ENCODE measurements around the gene EDRF1.

The EDRF1 gene

GRCh38 chr10:125762692-125763648, 43.5 kb downstream of the EDRF1 start:
- no peak for DNase-seq

DNA sequence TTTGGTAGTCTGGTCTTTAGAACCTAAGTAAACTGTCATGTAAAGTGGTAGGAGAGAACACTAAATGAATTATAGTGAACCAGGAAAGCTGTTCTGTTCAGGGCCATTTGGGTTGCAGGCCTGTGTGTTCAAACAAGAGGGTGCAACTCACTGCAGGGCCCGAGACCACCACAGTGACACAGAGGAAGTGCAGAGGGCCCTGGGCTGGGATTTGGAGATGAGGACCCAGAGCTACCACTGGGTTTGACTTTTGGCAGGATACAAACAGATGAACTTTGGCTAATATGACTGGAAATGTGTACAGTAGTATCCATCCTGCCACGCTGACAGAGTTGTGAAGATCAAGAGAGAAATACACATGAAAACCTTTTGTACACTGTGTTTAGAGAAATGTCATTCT, 46.3 kb downstream of the EDRF1 start:
- no peak for DNase-seq

DNA sequence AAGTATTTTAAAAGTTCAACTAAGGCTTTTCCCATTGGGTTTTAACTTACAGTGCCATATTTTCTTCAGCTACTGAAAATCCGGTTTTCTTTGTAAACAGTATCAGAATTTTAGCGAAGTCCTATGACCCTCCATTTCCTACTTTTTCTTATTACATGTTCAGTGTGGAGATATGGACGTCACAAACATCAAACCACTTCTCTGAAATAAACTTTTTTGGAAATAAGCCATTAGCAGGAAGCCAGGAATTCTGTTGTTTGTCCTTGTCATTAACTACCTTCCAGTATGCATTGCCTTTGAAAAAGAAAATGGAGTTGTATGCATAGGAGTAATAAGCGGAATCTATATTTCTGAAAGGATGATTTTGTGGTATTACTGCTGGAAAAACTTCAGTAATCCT, 47.0 kb downstream of the EDRF1 start:
- no peak for DNase-seq

DNA sequence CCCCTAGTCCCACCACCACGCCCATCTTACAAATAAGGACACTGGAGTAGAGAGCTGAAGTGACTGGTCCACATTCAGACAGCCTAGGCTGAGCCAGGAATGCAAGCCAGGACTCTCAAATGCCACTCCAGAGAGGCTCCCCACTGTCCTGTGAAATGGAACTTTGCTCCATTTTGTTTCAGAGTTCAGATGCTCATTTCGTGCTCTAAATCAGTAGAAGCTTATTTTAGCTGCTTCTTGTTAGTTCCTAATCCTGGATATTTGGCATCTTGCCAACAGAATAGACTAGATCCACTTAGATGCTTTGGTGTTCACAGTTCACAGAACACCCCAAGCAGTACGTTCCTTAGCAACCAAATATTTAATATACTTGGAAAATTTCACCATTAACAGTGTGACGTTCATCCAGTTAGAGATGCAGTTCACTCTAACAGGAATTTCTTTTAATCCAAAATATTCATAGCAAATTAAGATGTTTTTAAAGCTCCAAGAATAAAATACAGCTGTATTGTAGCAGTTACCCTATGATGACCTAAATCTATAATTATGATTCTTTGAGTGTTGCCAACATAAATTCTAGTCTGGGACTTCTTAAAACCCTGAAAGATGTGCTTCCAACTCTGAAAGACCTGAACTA, 48.8 kb downstream of the EDRF1 start:
- no peak for DNase-seq

DNA sequence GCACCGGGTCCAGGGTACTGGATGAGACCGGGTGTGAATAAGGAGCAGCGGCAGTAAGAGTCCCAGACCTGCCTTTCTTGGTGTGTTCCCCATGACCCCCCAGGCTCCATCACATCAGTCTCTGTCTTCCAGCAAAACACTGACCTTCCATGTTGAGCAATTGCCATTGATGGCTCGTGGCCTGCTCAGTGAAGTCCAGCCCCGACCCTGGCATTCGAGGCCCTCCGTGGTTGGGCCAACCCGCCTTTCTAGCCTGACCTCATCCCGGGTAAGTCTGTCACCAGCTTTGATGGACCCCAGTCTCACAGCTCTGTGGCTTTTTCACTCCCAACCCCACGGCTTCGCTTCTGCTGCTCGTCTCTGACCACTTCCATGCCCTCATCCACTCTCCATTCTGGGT, 49.7 kb downstream of the EDRF1 start:
- no peak for DNase-seq

- DNase-seq, result no peak
These were observed 51.3 kb downstream of the EDRF1 start for GRCh38 chr10:125770844-125771243.

GRCh38 chr10:125772112-125772863, 52.8 kb downstream of the EDRF1 start:
- no peak for DNase-seq

GRCh38 chr10:125772864-125773180, 53.3 kb downstream of the EDRF1 start:
- no peak for DNase-seq

DNA sequence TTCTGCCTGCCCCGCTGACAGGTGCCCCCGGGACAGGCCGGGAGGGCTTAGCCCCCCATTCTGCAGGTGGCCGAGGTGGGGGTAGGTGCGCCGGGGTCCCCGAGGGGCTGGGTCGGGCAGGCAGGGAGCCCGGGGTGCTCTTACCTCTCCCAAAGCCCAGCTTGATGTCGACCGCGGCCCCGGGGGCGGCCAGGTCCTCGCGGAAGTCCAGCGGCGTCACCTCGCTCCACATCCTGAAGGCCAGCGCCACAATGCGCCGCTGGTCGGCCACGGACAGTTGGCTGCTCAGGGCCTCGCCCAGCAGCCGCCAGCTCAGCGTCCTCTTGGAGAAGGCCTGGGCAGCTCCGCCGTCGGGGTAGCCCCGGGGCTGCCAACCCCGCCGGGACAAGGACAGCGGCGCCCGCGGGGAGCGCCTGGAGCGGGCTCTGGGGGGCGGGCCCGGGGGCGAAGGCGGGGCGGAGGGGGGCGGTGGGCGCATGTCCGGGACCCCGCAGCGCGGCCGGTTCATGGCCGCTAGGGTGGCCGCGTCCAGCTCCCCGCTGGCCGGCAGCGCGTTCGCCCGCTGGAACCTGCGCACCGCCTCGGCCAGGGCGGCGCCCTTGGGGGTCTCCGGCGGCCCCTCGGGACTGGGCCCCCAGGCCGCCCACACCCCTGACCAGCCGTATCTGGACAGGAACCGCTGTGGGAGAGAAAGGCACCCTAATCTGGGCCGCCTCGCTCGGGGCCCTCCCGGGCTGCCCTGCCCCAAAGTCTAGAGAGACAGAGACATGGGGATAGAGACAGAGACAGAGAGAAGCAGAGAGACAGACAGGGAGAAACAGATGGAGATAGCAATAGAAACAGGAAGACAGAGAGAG, 54.4 kb downstream of the EDRF1 start:
- no peak for DNase-seq

GRCh38 chr10:125774581-125775191, 55.2 kb downstream of the EDRF1 start:
- no peak for DNase-seq

GRCh38 chr10:125775491-125776106, 56.1 kb downstream of the EDRF1 start, which contains the start of gene MMP21:
Gene MMP21 (minus strand): TSS chr10:125775821. CDS start chr10:125775821, 0 bp downstream.
- no peak for DNase-seq

- no peak for DNase-seq
These were observed 58.3 kb downstream of the EDRF1 start for GRCh38 chr10:125777806-125778205.

DNA sequence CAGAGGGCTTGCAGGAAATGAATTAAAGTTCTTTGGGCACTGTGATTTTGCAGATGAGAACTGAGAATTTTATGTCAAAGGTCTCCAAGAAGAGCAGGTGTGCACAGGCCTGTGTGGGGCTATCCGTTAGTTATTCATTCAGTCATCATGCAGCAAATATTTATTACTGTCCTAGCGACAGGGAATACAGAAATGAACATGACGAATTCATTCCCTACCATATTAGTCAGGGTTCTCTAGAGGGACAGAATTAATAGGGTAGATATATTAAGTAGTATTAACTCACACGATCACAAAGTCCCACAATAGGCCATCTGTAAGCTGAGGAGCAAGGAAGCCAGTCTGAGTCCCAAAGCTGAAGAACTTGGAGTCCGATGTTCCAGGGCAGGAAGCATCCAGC, 59.0 kb downstream of the EDRF1 start:
- no peak for DNase-seq

DNA sequence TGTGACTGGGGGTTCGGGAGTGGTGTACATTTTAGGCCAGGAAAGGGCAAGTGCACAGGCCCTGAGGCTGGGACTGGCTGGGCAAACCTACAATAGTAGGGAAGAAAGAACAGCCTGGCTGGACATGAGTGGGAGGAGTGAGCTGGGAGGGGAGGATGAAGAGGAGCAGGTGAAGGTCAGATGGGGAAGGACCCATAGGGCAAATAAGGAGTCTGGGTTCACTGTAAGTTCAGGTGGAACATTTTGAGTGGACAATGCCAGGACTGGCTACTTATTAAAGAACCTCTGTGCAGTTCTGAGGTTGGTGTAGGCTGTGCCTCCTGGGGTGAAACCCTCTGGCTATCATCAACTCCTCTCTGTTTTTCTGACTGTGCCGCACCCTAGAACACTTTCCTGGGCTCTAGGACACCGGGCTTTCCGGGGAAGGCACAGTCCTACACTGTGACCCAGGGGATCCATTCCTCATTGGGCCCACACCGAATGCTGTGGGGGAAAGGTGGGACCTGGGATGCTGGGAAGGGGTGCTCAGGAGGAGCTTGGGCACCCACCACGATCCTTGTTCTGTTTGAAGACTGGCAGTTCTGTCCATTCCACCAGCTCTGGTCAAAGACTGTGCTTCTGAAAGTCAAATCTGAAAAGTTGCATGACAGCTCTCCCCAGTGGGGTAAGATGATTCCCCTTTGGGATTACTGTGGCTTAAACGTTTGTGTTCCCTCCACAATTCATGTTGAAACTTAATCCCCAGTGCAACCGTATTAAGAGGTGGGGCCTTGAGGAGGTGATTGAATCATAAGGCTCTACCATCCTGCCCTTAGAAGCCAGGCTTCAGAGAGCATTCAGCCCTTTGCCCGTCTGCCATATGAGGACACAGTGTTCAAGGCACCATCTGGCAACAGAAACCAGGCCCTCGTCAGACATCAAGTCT, 60.2 kb downstream of the EDRF1 start:
- DNase-seq, result no peak

- DNase-seq, result no peak
These were observed 61.9 kb downstream of the EDRF1 start for GRCh38 chr10:125781374-125781773.

GRCh38 chr10:125782054-125782453, 62.5 kb downstream of the EDRF1 start:
- no peak for DNase-seq

GRCh38 chr10:125782616-125783015, 63.1 kb downstream of the EDRF1 start:
- DNase-seq, result no peak

- DNase-seq, result no peak
These were observed 63.9 kb downstream of the EDRF1 start for GRCh38 chr10:125783408-125783807.

GRCh38 chr10:125783957-125784356, 64.4 kb downstream of the EDRF1 start:
- no peak for DNase-seq

DNA sequence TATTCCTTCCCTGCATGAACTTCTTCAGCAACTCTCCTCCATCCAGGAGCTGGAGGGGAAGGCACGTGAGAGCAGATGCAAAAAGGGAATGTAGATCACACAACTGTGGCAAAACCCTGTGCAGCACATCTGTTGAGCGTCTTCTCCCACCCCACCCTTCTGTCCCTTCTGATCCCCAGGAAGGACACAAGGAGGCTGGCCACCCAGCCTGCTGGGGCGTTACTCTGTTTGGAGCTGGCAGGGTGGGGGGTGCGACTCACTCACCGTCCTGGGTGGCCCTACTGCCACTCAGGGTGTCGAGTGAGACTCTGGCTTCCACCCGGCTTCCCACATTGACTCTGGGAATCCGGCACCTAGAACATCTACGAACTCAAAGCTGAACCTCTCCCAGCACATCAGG, 66.3 kb downstream of the EDRF1 start:
- DNase-seq, result no peak

All from CD4-positive, alpha-beta T cell treated with Interleukin-4 for 1 hour (primary cell).